HTR-8/SVneo (cell line): ENCODE results near the gene GCN1.

ENCODE experiments used
- DNase-seq: peaks from one replicate; pipeline ENCODE4 v3.0.0; 2011; ENCODE audit warnings: low spot score, mixed read lengths; ENCODE audit not compliant: insufficient read length
- FAIRE-seq: peaks from 2 replicates; lab custom pipeline; 2011; peaks lifted over from hg19 to GRCh38; lab: Jason Lieb, UNC

The GCN1 gene

GRCh38 chr12:120156315-120157259, 37.9 kb downstream of the GCN1 start:
- FAIRE-seq: no peak
- DNase-seq: no peak

DNA sequence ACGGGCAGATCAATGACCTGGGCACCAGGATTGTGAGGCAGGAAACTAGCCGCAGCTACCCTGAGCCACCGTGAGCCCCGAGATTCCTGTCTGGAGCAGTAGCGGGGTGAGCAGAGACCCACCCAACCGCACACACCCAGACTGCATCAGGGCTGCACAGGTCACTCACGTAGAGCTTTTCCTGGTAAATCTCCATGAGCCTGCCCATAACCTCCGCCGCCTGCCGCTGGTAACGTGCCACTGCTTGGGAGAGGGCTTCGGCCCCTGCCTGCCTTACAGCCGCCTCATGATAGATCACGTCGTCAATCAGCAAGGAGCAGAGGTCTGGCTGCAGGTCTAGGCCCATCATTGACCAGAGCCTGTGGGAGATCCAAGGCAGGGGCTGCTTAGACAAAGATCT, 39.4 kb downstream of the GCN1 start:
- FAIRE-seq (no peak), DNase-seq (no peak)

GRCh38 chr12:120150919-120151525, 43.5 kb downstream of the GCN1 start:
- no peak for FAIRE-seq

GRCh38 chr12:120148011-120148410, 46.5 kb downstream of the GCN1 start:
- FAIRE-seq: no peak
- no peak for DNase-seq

More at GRCh38 chr12:120150919-120151525, 43.5 kb downstream of the GCN1 start:
- no peak for DNase-seq

- FAIRE-seq (no peak), DNase-seq (no peak)
These were observed 49.4 kb downstream of the GCN1 start for GRCh38 chr12:120145164-120145563.

DNA sequence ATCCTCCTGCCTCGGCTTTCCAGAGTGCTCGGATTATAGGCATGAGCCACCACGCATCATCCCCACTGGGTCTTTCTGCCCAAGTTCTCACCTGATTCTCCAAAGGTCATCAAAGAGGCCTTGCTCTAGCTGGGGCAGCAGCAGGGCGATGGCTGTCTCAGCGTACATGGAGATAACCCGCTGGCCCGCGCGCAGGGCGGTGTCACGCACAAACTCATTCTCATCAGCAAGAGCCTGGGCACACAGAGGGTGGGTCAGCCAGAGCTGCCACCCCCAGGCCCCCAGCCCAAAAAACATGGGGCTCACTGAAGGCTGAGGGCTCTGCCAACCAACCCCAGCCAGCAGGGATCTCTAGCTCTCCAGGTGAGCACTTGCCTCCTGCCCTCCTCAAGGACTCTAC, 50.3 kb downstream of the GCN1 start:
- DNase-seq: no peak
- FAIRE-seq: no peak

DNA sequence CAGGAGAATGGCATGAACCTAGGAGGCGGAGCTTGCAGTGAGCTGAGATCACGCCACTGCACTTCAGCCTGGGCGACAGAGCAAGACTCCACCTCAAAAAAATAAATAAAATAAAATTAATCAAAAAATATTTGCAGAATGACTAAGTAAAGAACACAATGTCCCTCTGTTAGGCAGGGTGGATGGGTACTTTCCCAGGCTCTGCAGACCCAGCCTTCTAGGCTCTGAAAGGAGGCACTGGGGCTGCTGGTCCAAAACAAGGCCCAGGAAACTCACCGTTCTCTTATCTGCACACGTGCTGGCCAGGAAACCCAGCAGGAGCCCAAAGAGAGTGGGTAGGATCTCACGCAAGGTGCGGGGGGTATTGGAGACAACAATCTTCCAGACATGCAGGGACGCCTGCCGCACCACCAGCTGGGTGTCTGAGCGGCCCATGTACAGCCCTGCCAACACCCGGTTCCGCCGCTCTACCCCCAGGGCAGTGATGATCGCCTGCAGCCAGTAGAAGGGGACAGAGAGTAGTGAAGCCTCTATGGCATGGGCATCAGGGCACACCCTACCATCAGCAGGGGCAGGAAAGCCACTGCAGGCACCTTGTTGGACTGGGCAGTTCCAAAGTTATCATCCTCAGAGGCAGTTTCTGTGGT, 52.2 kb downstream of the GCN1 start:
- FAIRE-seq: no peak
- no peak for DNase-seq

- DNase-seq: no peak
- no peak for FAIRE-seq
These were observed 53.2 kb downstream of the GCN1 start for GRCh38 chr12:120141336-120141735.

GRCh38 chr12:120140603-120141002, 53.9 kb downstream of the GCN1 start:
- no peak for FAIRE-seq

DNA sequence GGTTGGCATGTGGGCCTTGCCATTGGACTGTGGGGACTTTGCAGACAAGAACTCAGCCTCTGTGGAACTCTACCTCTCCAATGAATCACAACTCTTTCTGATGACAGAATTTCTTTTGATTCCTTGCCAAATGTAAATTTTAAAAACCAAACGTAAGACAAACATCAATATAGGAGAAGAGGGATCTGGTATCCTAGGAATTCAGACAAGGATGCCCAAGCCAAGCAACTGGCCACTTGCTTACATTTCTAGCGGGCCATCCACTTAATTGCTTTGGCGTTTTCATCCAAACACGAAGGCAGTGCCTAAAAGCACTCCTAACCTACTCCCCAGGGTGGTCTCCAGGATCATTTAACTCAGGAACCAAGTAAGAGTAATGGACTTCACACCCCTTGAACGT, 54.6 kb downstream of the GCN1 start:
- DNase-seq: no peak
- FAIRE-seq: no peak

More at GRCh38 chr12:120140603-120141002, 53.9 kb downstream of the GCN1 start:
- DNase-seq: no peak

DNA sequence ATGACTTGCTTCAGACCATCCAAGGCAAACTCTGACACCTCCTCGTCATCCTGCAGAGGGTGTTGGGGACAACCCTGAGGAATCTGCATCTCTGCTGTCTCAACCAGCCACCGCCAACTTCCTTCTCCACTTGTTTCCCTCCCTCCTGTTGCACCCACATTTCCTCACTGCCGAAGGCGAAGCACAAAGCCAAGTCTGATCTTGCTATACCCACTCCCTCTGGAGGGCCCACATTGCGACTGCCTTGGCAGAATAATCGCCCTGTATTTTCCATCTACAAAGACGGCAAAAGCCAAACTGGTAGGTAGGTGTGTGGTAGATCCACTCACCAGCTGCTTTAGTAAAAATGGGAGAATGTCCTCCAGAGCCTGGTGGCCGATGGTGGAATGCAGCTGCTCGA, 56.1 kb downstream of the GCN1 start:
- FAIRE-seq (no peak), DNase-seq (no peak)

- no peak for FAIRE-seq
These were observed 56.7 kb downstream of the GCN1 start for GRCh38 chr12:120137833-120138232.

GRCh38 chr12:120136093-120136770, 58.3 kb downstream of the GCN1 start:
- no peak for FAIRE-seq

More at GRCh38 chr12:120137833-120138232, 56.7 kb downstream of the GCN1 start:
- no peak for DNase-seq

GRCh38 chr12:120134307-120134980, 60.1 kb downstream of the GCN1 start:
- no peak for FAIRE-seq
- DNase-seq: no peak

More at GRCh38 chr12:120136093-120136770, 58.3 kb downstream of the GCN1 start:
- DNase-seq: no peak

- DNase-seq: no peak
- no peak for FAIRE-seq
These were observed 61.6 kb downstream of the GCN1 start for GRCh38 chr12:120132863-120133385.

- no peak for DNase-seq
- FAIRE-seq: no peak
These were observed 62.3 kb downstream of the GCN1 start for GRCh38 chr12:120132054-120132836.

- no peak for DNase-seq
- no peak for FAIRE-seq
These were observed 63.4 kb downstream of the GCN1 start for GRCh38 chr12:120131116-120131515.

- FAIRE-seq (no peak), DNase-seq (no peak)
These were observed 64.5 kb downstream of the GCN1 start for GRCh38 chr12:120130011-120130410.

GRCh38 chr12:120126635-120127005, 67.9 kb downstream of the GCN1 start:
- FAIRE-seq: no peak
- no peak for DNase-seq
